Adrenal gland (tissue), 5 donors: ENCODE results near the gene RPL27.

Experiments
- POLR2A ChIP-seq, 2 donors: fragments of 450-650 bp; IDR thresholded peaks; one replicate each; pipeline ENCODE4 v1.6.1; 2017; ENCODE audit warnings: antibody characterized with exemption in 2 of 2, mild to moderate bottlenecking in 2 of 2, moderate library complexity in 1 of 2
- TF ChIP-seq, protein P1 (sequence below), 6 experiments: fragments of 450-650 bp in 4 of 6; fragments of 200-600 bp in 2 of 6; sonication (generic) in 1 of 6; IDR thresholded peaks; 1 replicate in 5 of 6; 2 replicates in 1 of 6; pipeline versions ENCODE4 v1.5.1 to v1.8.0; 2016 to 2021; ENCODE audit warnings: antibody characterized with exemption in 6 of 6, mild to moderate bottlenecking in 2 of 6, moderate library complexity in 1 of 6
- donor health status: DM: no; HTN: no; CAD: no.

DNA sequence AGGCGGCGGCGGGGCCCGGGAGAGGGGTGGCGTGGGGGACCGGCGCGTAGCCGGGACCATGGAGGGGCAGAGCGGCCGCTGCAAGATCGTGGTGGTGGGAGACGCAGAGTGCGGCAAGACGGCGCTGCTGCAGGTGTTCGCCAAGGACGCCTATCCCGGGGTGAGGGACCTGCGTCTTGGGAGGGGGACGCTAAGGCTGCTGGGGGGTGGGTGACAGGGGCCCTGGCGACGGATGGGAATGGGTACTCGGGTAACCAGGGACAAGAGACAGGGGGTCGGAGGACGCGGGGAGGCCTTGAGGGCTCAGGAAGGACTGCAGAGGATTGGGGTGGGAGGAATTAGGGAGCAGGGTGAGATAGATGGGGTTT, 27.1 kb downstream of the RPL27 start:
- TF ChIP-seq POLR2A (IDR thresholded peaks at IDR 0.05) = no peak
- TF ChIP-seq, protein P1, sequence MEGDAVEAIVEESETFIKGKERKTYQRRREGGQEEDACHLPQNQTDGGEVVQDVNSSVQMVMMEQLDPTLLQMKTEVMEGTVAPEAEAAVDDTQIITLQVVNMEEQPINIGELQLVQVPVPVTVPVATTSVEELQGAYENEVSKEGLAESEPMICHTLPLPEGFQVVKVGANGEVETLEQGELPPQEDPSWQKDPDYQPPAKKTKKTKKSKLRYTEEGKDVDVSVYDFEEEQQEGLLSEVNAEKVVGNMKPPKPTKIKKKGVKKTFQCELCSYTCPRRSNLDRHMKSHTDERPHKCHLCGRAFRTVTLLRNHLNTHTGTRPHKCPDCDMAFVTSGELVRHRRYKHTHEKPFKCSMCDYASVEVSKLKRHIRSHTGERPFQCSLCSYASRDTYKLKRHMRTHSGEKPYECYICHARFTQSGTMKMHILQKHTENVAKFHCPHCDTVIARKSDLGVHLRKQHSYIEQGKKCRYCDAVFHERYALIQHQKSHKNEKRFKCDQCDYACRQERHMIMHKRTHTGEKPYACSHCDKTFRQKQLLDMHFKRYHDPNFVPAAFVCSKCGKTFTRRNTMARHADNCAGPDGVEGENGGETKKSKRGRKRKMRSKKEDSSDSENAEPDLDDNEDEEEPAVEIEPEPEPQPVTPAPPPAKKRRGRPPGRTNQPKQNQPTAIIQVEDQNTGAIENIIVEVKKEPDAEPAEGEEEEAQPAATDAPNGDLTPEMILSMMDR (IDR thresholded peaks at IDR 0.05) = no peak
